Stimulated activated CD4-positive, alpha-beta T cell treated with anti-CD3 and anti-CD28 coated beads, Interleukin-12 subunit alpha, Interleukin-12 subunit beta, amount 100 ng/mL, for 24 hours (primary cell): ENCODE results near the gene TAF13.
"Not testable (repeated sequence)": the region's sequence is repeated elsewhere in the genome, so short reads cannot be mapped to it uniquely, and the experiment has no call there.

ENCODE experiments used
- DNase-seq, 2 experiments: peaks; one replicate each; pipeline ENCODE4 v3.0.0-alpha.2; 2020; ENCODE audit warnings: low read depth in 2 of 2

Gene TAF13

GRCh38 chr1:109046671-109047070 is 29.1 kb downstream of the TAF13 start:
- no peak for DNase-seq

GRCh38 chr1:109045595-109045994 is 30.2 kb downstream of the TAF13 start:
- no peak for DNase-seq

GRCh38 chr1:109041621-109042468 is 34.0 kb downstream of the TAF13 start, which contains the start of gene WDR47:
Gene WDR47 (minus strand): TSS chr1:109042102. CDS start chr1:109023512, 18,590 bp downstream.
- peak; percentile 88 to 91 for DNase-seq

- peak in 1 of 2 experiments; percentile 14 for DNase-seq
Observed at GRCh38 chr1:109040989-109041620, 34.7 kb downstream of the TAF13 start.

- no peak for DNase-seq
Observed at GRCh38 chr1:109040627-109040988, 35.2 kb downstream of the TAF13 start.

DNA sequence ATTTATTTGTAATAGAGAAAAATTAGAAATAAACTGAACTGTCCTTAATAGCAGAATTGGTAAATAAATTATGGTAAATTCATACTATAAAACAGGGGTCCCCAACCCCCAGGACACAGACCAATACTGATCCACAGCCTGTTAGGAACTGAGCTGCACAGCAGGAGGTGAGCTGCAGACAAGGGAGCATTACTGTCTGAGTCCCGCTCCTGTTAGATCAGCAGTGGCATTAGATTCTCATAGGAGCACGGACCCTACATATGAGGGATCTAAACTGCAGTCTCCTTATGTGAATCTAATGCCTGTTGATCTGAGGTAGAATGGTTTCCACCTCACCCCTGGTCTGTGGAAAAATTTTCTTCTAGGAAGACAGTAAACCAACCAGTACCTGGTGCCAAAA is 41.4 kb downstream of the TAF13 start:
- DNase-seq: no peak

GRCh38 chr1:109029493-109029892 is 46.3 kb downstream of the TAF13 start:
- not testable (repeated sequence) for DNase-seq

DNA sequence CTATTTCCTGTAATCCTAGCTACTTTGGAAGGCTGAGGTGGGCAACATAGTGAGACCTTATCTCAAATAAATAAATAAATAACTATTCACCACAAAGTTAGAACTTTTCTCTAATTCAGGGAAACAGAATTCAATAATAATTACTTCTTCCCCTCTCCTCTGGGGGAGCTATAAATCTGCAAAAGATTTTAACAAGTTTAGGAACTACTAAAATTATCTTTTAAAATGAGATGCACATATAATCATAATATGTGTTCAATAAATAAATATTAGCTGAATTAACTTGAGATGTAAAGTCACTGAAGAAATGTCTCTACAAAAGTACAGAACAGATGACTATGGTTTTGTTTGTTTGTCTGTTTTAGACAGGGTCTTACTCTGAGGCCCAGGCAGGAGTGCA is 48.0 kb downstream of the TAF13 start:
- DNase-seq: no peak

- DNase-seq: no peak
Observed at GRCh38 chr1:109025694-109026093, 50.1 kb downstream of the TAF13 start.

DNA sequence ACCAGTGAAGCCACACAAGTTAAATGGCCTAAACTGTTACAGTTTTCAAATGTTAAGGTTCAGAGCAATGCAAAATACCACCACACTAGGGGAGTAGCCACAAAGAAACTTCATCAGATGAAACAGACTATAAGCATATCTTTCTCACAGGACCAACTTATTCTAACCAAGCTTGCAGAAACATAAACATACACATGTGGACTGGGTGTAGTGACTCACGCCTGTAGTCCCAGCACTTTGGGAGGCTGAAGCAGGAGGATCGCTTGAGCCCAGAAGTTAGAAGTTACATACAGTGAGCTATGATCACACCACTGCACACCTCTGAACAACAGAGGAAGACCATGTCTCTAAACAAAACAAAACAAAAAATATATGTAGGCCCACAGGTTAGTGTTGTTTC is 51.2 kb downstream of the TAF13 start:
- no peak for DNase-seq

GRCh38 chr1:109020693-109021257 is 55.0 kb downstream of the TAF13 start:
- DNase-seq: no peak

- DNase-seq: not testable (repeated sequence)
Observed at GRCh38 chr1:109017719-109018118, 58.1 kb downstream of the TAF13 start.

DNA sequence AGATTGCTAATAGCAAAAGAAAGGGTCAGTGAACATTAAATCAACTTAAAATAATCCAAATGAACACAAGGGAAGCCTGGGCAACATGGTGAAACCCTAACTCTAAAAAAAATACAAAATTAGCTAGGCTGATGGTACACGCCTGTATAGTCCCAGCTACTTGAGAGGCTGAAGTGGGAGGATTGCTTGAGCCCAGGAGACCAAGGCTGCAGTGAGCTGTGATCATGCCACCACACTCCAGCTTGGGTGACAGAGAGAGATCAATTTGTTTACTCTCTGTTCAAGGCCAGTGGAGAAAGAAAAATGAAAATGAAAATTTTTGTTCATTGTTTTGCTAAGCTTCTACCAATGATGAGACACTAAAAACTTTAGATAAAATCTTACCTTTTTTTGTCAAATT is 58.7 kb downstream of the TAF13 start:
- DNase-seq: no peak
